Coronary artery (tissue), 2 donors: Measurements from ENCODE around the gene BTNL2.

Source experiments
- DNase-seq: peaks from one replicate; pipeline ENCODE4 v3.0.0-alpha.2; 2017; ENCODE audit warnings: low spot score
- H3K27ac ChIP-seq, 2 donors: fragments of 200-600 bp; sonication (generic); one replicate each; pipeline ENCODE4 v1.5.1; 2016 to 2019
- H3K4me3 ChIP-seq: fragments of 200-600 bp; sonication (generic); 2 replicates; pipeline ENCODE4 v1.5.1; 2016; ENCODE audit warnings: mild to moderate bottlenecking, moderate library complexity
- TF ChIP-seq, protein P1 (sequence below): fragments of 200-600 bp; sonication (generic); IDR thresholded peaks from one replicate; pipeline ENCODE4 v1.5.1; 2019; ENCODE audit warnings: antibody characterized with exemption

The BTNL2 gene

GRCh38 chr6:32431142-32431541 is 24.2 kb upstream of the BTNL2 start:
- TF ChIP-seq, protein P1, sequence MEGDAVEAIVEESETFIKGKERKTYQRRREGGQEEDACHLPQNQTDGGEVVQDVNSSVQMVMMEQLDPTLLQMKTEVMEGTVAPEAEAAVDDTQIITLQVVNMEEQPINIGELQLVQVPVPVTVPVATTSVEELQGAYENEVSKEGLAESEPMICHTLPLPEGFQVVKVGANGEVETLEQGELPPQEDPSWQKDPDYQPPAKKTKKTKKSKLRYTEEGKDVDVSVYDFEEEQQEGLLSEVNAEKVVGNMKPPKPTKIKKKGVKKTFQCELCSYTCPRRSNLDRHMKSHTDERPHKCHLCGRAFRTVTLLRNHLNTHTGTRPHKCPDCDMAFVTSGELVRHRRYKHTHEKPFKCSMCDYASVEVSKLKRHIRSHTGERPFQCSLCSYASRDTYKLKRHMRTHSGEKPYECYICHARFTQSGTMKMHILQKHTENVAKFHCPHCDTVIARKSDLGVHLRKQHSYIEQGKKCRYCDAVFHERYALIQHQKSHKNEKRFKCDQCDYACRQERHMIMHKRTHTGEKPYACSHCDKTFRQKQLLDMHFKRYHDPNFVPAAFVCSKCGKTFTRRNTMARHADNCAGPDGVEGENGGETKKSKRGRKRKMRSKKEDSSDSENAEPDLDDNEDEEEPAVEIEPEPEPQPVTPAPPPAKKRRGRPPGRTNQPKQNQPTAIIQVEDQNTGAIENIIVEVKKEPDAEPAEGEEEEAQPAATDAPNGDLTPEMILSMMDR: no peak

GRCh38 chr6:32430179-32430578 is 23.2 kb upstream of the BTNL2 start:
- TF ChIP-seq, protein P1: no peak
- DNase-seq: no peak
- Histone ChIP-seq H3K27ac (no peak overlapping the region), H3K4me3 (no peak overlapping the region)

More at GRCh38 chr6:32431142-32431541, 24.2 kb upstream of the BTNL2 start:
- H3K27ac ChIP-seq: no peak overlapping the region
- DNase-seq: no peak
- H3K4me3 ChIP-seq: no peak overlapping the region

GRCh38 chr6:32427934-32428474 is 21.0 kb upstream of the BTNL2 start:
- Histone ChIP-seq H3K4me3 (no peak overlapping the region), H3K27ac (no peak overlapping the region)
- TF ChIP-seq, protein P1: no peak
- DNase-seq: no peak

GRCh38 chr6:32427218-32427617 is 20.2 kb upstream of the BTNL2 start:
- H3K4me3 ChIP-seq: no peak overlapping the region
- no peak overlapping the region for H3K27ac ChIP-seq
- TF ChIP-seq, protein P1: no peak
- no peak for DNase-seq

- Histone ChIP-seq H3K4me3 (no peak overlapping the region), H3K27ac (no peak overlapping the region)
- TF ChIP-seq, protein P1: no peak
- DNase-seq: no peak
These were observed 19.4 kb upstream of the BTNL2 start for GRCh38 chr6:32426338-32426737.

GRCh38 chr6:32424589-32425300 is 17.8 kb upstream of the BTNL2 start:
- Histone ChIP-seq H3K27ac (no peak overlapping the region), H3K4me3 (no peak overlapping the region)
- no peak for DNase-seq
- TF ChIP-seq, protein P1: no peak

DNA sequence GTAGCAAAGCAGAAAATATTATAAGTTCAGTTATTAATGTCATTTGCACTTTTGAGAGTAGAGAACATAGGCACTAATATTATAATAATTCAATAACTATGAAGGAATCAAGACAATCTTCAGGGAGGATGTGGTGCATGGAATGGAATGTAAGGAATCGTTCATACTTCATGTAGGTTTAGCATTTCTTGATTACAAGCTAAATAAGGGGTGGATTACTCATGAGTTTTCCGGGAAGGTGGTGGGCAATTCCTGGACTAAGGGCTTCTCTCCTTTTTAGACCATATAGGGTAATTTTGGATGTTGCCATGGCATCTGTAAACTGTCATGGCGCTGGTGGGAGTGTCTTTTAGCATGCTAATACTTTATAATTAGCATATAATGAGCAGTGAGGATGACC is 9.1 kb upstream of the BTNL2 start:
- TF ChIP-seq, protein P1: no peak

More for the DNA sequence above, 9.1 kb upstream of the BTNL2 start:
- Histone ChIP-seq H3K27ac (no peak overlapping the region), H3K4me3 (no peak overlapping the region)
- no peak for DNase-seq
